HG03135 (cell line): Measurements from ENCODE around the gene FAM90A26.
"Not testable (repeated sequence)": the region's sequence is repeated elsewhere in the genome, so short reads cannot be mapped to it uniquely, and the experiment has no call there.

Source experiments
- ATAC-seq: cut with Tn5 transposase; IDR thresholded peaks from one replicate; pipeline ENCODE4 v1.9.1; 2021; ENCODE audit warnings: mild to moderate bottlenecking, moderate library complexity; ENCODE audit not compliant: unreplicated experiment

FAM90A26 gene

GRCh38 chr4:9155101-9155886, 14.9 kb upstream of the FAM90A26 start:
- not testable (repeated sequence) for ATAC-seq

GRCh38 chr4:9158392-9158791, 11.8 kb upstream of the FAM90A26 start:
- ATAC-seq, result not testable (repeated sequence)

- not testable (repeated sequence) for ATAC-seq
Measured at GRCh38 chr4:9160046-9160445, 10.2 kb upstream of the FAM90A26 start.

GRCh38 chr4:9165990-9166389, 4.2 kb upstream of the FAM90A26 start:
- not testable (repeated sequence) for ATAC-seq

- ATAC-seq, result not testable (repeated sequence)
Measured at GRCh38 chr4:9210357-9210756, 40.1 kb downstream of the FAM90A26 start, which contains the start of gene USP17L10. Gene USP17L10, plus strand, starts transcription at chr4:9210657. Its CDS starts 0 bp downstream, at chr4:9210657.

GRCh38 chr4:9214701-9215100, 44.5 kb downstream of the FAM90A26 start:
- ATAC-seq, result not testable (repeated sequence)

GRCh38 chr4:9215105-9215504, 44.9 kb downstream of the FAM90A26 start, which contains the start of gene USP17L11:
Gene USP17L11, plus strand, starts transcription at chr4:9215405. Its CDS starts 0 bp downstream, at chr4:9215405.
- not testable (repeated sequence) for ATAC-seq

GRCh38 chr4:9219852-9220251, 49.6 kb downstream of the FAM90A26 start, which contains the start of gene USP17L12:
Gene USP17L12, plus strand, starts transcription at chr4:9220152. Its CDS starts 0 bp downstream, at chr4:9220152.
- ATAC-seq, result not testable (repeated sequence)

GRCh38 chr4:9224596-9224995, 54.4 kb downstream of the FAM90A26 start, which contains the start of gene USP17L13:
Gene USP17L13, plus strand, starts transcription at chr4:9224896. Its CDS starts 0 bp downstream, at chr4:9224896.
- not testable (repeated sequence) for ATAC-seq
